Smooth muscle cell (in vitro differentiated cells): ENCODE data around the gene DYRK1A. TPM values are rescaled to one million over a fixed set of nuclear protein-coding genes. Genes with fewer than 3 reads are reported as not detected.

Source experiments
- DNase-seq: peaks from one replicate; lab custom pipeline; 2025; ENCODE audit not compliant: unreplicated experiment; lab: John Stamatoyannopoulos, UW
- H2AFZ ChIP-seq: fragments of 200-600 bp; sonication (generic); 2 replicates; pipeline ENCODE4 v1.6.0; 2016; ENCODE audit warnings: antibody characterized with exemption, low read depth, mild to moderate bottlenecking
- H3F3A ChIP-seq: fragments of 200-600 bp; sonication (generic); 2 replicates; pipeline ENCODE4 v1.6.0; 2017; ENCODE audit warnings: antibody characterized with exemption, low read depth
- H3K27ac ChIP-seq: fragments of 200-600 bp; sonication (generic); 2 replicates; pipeline ENCODE4 v1.5.1; 2016; ENCODE audit warnings: low read depth, mild to moderate bottlenecking
- H3K27me3 ChIP-seq: fragments of 200-600 bp; sonication (generic); 2 replicates; pipeline ENCODE4 v1.6.1; 2016; ENCODE audit warnings: low read depth, mild to moderate bottlenecking
- H3K36me3 ChIP-seq: fragments of 200-600 bp; sonication (generic); 2 replicates; pipeline ENCODE4 v1.5.1; 2016; ENCODE audit warnings: low read depth
- H3K4me1 ChIP-seq: fragments of 200-600 bp; sonication (generic); 2 replicates; pipeline ENCODE4 v1.5.1; 2016; ENCODE audit warnings: low read depth
- H3K4me2 ChIP-seq: fragments of 200-600 bp; sonication (generic); 2 replicates; pipeline ENCODE4 v1.6.0; 2016; ENCODE audit warnings: mild to moderate bottlenecking
- H3K4me3 ChIP-seq: fragments of 200-600 bp; sonication (generic); 2 replicates; pipeline ENCODE4 v1.5.1; 2016; ENCODE audit warnings: mild to moderate bottlenecking
- H3K79me2 ChIP-seq: fragments of 200-600 bp; sonication (generic); 2 replicates; pipeline ENCODE4 v1.6.0; 2016; ENCODE audit warnings: low read depth, mild to moderate bottlenecking
- H3K9ac ChIP-seq: fragments of 200-600 bp; sonication (generic); 2 replicates; pipeline ENCODE4 v1.6.0; 2016; ENCODE audit warnings: low read depth
- H3K9me3 ChIP-seq: fragments of 200-600 bp; sonication (generic); replicated peaks from 2 replicates; pipeline ENCODE4 v1.5.1; 2016; ENCODE audit warnings: low read depth
- H4K20me1 ChIP-seq: fragments of 200-600 bp; sonication (generic); 2 replicates; pipeline ENCODE4 v1.6.0; 2016; ENCODE audit warnings: low read depth
- CTCF ChIP-seq: fragments of 200-600 bp; sonication (generic); IDR thresholded peaks from 2 replicates; pipeline ENCODE4 v1.5.1; 2017; ENCODE audit warnings: borderline replicate concordance, mild to moderate bottlenecking, antibody characterized with exemption; ENCODE audit not compliant: insufficient read depth, poor library complexity, severe bottlenecking
- WGBS: methylation state at CpG from one replicate; pipeline ENCODE4 v1.1.7; 2016; ENCODE audit warnings: low lambda C conversion rate; 5-methylcytosine and 5-hydroxymethylcytosine counted together
- polyA plus RNA-seq: library from polyadenylated mRNA; unstranded; fragments of >200 nt; fragmentation: Nextera tagmentation; extraction: Ambion mirVana; gene quantifications from 2 replicates; pipeline ENCODE4 v1.2.1, GENCODE V29; 2016
- total RNA-seq: library from RNA; depleted of rRNA; stranded (reverse); fragments of >200 nt; gene quantifications from 2 replicates; pipeline ENCODE4 v1.2.3, GENCODE V29; 2014

The DYRK1A gene
- total and polyA plus RNA-seq, 2 experiments from 2014 or later: 2.4 to 61.7 TPM

GRCh38 chr21:37564341-37564923, 197.9 kb downstream of the DYRK1A start:
- Histone ChIP-seq H3K4me3 (peak overlapping the region; percentile 23), H3K4me1 (peaks cover 8% of the 10 kb centered on the region), H3K27ac (peak overlapping the region; percentile 96), H3K79me2 (no peaks in the 10 kb centered on the region), H4K20me1 (no peaks in the 10 kb centered on the region), H3F3A (no peaks in the 10 kb centered on the region), H3K9me3 (no peaks in the 10 kb centered on the region), H3K36me3 (no peaks in the 10 kb centered on the region), H3K27me3 (no peaks in the 10 kb centered on the region), H3K4me2 (peak overlapping the region; percentile 84), H3K9ac (peak overlapping the region; percentile 95), H2AFZ (no peak overlapping the region)
- peak; percentile 73 for DNase-seq
- TF ChIP-seq CTCF: no peak
- 6% methylated on average over 14 of the region's 14 CpGs for whole genome bisulfite sequencing

- peak overlapping the region; percentile 84 for H3K4me2 ChIP-seq
- H3F3A ChIP-seq: no peaks in the 10 kb centered on the region
- H3K79me2 ChIP-seq: no peaks in the 10 kb centered on the region
- no peak for DNase-seq
- peak overlapping the region; percentile 28 for H3K4me3 ChIP-seq
- H3K27me3 ChIP-seq: no peaks in the 10 kb centered on the region
- peak overlapping the region; percentile 95 for H3K9ac ChIP-seq
- H3K36me3 ChIP-seq: no peaks in the 10 kb centered on the region
- no peak for TF ChIP-seq CTCF
- H3K27ac ChIP-seq: peak overlapping the region; percentile 96
- peaks cover 8% of the 10 kb centered on the region for H3K4me1 ChIP-seq
- no peak overlapping the region for H2AFZ ChIP-seq
- H3K9me3 ChIP-seq: no peaks in the 10 kb centered on the region
- H4K20me1 ChIP-seq: no peaks in the 10 kb centered on the region
- WGBS: 39% methylated on average over 12 of the region's 12 CpGs
Observed at GRCh38 chr21:37564924-37565529, 198.5 kb downstream of the DYRK1A start.

- Histone ChIP-seq H3K27ac (peak overlapping the region; percentile 96), H3K9ac (peak overlapping the region; percentile 95), H3K4me2 (peak overlapping the region; percentile 84), H3K27me3 (no peaks in the 10 kb centered on the region), H3K9me3 (no peaks in the 10 kb centered on the region), H2AFZ (no peak overlapping the region), H3K79me2 (no peaks in the 10 kb centered on the region), H4K20me1 (no peaks in the 10 kb centered on the region), H3K36me3 (no peaks in the 10 kb centered on the region), H3K4me3 (peak overlapping the region; percentile 28), H3F3A (no peaks in the 10 kb centered on the region), H3K4me1 (peaks cover 8% of the 10 kb centered on the region)
- DNase-seq: no peak
- TF ChIP-seq CTCF: no peak
- WGBS: 80% methylated on average over 14 of the region's 14 CpGs
Observed at GRCh38 chr21:37565530-37566223, 199.1 kb downstream of the DYRK1A start.
